GM18498 (cell line): ENCODE measurements around the gene FGF11.

ENCODE experiments used
- ATAC-seq: cut with Tn5 transposase; IDR thresholded peaks from one replicate; pipeline ENCODE4 v1.9.1; 2021; ENCODE audit warnings: mild to moderate bottlenecking, moderate library complexity; ENCODE audit not compliant: unreplicated experiment

Gene FGF11

DNA sequence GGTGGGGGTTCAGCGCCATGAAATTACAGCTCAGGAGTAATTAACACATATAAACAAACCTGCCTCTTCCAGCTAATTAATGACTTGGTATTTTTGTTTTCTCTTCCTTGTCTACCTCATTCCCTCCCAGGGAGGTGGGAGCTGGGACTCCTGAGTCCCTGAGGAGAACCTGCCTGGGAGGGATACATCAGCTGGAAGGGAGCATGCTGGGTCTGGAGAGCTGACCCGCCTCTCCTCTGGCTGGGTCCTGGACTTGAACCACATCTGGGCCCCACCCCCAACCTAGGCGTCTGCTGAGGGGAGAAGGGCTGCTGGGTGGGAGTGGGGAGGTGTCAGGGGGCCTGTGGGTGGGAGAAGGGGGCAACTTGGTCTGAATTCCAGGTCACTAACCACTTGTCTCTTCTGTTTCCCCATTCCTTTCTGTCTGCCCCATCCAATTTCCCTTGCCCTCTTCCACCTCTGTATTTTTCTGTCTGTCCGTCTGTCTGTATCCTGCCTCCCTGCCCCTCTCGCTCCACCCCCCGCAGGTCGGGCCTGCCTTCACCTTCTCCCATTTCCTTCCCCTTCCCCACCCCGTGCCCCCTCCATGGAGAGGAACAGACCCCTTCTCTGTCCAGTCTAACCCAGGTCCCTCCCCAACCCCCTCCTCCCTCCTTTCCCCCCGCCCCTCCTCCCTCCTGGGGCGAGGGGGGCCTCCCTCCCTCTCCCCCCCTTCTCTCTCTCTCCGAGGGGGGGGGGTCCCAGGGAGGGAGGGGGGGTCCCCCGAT, 31.6 kb upstream of the FGF11 start, which contains the start of gene NLGN2:
Gene NLGN2 (plus strand): TSS at position 361 of the 767 bp plus-strand sequence. CDS start 411 bp downstream, outside the sequence.
- ATAC-seq = no peak

DNA sequence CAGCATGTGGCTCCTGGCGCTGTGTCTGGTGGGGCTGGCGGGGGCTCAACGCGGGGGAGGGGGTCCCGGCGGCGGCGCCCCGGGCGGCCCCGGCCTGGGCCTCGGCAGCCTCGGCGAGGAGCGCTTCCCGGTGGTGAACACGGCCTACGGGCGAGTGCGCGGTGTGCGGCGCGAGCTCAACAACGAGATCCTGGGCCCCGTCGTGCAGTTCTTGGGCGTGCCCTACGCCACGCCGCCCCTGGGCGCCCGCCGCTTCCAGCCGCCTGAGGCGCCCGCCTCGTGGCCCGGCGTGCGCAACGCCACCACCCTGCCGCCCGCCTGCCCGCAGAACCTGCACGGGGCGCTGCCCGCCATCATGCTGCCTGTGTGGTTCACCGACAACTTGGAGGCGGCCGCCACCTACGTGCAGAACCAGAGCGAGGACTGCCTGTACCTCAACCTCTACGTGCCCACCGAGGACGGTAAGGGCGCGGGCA, 31.0 kb upstream of the FGF11 start:
- ATAC-seq = no peak

DNA sequence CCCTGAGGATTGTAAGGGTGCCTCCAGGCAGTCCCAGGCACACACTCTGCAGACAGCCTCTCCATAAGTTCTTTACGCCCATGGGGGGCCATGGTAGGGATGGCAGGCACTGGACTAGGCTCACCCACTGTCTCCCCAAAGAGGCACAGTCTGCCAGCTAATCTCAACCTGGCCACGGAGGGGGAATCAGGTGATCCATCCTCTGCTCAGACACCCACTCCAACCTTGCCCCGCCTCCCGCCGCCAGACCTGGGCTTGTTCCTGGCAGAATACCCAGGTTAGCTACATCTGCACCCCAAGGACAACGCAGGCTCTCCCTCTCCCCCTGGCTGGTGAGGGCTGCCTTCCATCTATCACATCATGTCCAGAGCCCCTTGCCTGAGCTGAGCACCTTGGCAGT, 30.4 kb upstream of the FGF11 start:
- no peak for ATAC-seq

DNA sequence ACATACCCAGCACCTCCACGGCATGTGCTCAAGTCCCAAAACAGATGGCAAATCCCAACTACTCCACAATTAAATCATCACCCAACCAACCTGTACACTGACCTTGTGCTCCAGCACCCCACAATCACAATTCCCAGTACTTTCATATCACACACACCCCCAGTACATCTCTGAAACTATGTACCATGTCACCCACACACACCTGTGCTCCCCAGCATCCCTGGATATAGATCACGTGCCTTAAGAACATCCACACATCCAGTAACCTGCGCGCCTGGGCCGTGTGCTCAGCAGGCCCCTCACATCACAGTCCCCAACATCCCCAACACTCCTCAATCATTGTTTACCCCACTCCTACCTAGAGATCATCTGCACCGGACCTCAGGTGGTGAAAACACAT, 29.6 kb upstream of the FGF11 start:
- no peak for ATAC-seq

DNA sequence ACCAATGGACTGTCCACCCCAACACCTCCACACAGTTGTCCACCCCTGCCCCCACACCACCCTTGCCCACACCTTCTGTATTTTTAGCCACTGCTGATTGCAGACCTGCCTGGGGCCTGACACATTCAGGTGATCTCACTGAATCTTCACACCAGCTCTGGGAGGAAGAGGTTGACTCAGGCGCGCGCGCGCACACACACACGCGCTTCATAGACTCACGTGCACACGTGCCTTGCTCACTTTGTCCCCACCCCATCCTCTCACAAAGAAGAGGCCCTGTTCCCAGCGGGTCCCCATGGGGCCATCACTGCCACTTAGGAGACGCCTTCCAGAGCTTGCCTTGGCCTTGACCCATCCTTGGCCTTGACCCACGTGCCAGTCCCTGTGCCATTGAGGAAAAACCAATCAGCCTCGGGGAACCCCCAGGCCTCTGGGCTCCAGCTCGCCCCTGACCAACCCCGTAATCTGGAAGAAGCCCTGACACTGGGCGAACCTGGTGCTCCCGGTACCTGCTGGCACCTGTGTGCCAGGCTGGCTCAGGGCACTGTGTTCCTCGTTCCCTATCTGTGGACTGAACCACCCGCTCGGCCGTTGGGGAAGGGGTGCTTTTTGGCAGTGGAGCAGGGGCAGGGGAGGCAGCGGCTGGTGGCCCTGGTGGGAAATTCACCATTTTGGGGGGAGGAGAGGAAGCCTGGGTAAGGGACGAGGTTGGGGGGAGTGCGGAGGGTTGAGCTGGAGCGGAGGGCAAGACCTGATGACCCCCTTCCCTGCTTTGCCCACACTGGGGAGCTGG, 28.5 kb upstream of the FGF11 start:
- no peak for ATAC-seq

DNA sequence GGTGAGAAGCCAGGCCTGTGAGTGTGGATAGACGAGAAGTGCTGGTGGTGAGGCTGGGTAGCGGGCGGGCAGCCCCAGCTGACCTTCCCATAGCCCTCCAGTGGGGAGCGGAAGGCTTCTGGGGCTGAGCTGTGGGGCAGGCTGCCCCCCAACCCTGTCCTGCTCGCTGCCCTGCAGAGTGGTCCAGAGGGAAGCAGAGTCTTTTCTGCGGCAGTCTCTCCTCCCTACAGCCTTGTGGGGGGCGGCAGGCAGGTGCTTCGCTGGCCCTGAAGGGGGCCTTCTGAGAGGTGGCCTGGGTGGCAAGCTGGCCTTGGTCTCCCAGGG, 27.9 kb upstream of the FGF11 start:
- no peak for ATAC-seq

DNA sequence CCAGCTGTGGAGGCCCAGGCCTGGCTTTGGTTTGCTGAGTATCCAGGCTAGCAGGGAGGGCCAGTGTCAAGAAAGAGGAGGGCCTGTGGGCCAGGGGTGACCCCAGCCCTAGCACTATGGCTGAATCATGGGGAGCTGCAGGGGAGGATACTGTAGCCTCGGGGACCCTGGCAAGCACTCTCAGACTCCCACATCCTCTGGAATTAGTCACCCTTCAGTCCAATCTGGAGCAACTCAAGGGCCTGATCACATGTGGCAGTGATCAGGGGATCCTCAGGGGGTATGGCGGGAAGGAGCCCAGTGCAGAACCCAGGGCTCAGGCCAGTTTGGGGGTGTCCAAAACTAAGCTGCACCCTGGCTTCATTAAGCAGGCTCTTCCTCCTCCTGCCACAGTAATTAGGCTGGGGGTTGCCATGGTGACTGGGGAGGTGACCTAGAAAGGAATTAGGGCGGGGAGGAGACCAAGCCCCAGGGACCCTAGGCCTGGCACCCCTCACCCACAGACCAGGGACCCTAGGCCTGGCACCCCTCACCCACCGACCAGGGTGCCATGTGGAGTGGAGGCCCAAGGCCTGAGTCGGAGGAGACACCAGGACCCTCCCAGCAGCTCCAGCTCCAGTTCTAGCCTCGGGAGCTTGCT, 25.8 kb upstream of the FGF11 start:
- no peak for ATAC-seq

DNA sequence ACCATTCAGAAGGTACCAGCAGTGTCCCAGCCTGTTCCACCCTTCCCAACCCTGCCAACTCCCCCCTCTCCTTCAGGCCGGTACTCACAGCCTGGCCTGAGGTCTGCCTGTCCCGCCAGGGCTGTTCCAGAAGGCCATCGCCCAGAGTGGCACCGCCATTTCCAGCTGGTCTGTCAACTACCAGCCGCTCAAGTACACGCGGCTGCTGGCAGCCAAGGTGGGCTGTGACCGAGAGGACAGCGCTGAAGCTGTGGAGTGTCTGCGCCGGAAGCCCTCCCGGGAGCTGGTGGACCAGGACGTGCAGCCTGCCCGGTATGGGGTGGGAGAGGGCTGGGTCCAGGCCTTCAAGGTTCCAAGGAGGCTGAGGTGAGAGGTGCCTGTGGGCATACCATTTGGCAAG, 24.5 kb upstream of the FGF11 start:
- ATAC-seq = no peak

DNA sequence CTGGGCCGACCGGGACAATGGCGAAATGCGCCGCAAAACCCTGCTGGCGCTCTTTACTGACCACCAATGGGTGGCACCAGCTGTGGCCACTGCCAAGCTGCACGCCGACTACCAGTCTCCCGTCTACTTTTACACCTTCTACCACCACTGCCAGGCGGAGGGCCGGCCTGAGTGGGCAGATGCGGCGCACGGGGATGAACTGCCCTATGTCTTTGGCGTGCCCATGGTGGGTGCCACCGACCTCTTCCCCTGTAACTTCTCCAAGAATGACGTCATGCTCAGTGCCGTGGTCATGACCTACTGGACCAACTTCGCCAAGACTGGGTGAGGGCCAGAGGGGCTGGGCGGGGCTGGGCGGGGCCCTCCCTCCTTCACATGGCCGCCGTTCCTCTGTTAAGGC, 23.5 kb upstream of the FGF11 start:
- ATAC-seq = no peak

DNA sequence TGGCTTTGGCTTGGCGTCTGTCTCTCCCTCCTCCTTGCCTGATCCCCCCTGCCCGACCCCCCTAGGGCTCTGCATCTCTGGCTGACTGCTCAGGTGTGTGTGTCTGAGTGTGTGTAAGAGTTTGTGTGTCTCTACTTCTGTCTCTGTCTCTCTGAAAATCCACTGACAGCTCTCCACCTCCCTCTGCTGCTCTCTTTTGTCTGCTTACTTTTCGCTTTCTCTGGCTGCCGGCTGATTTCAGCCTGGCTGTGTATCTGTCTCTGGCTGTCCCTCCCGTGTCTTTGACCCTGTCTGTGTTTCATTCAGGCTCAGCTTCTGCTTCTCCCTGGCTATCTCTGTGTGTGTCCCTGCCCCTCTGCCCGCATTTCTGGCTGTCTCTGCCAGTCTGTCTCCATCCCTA, 23.0 kb upstream of the FGF11 start:
- no peak for ATAC-seq

DNA sequence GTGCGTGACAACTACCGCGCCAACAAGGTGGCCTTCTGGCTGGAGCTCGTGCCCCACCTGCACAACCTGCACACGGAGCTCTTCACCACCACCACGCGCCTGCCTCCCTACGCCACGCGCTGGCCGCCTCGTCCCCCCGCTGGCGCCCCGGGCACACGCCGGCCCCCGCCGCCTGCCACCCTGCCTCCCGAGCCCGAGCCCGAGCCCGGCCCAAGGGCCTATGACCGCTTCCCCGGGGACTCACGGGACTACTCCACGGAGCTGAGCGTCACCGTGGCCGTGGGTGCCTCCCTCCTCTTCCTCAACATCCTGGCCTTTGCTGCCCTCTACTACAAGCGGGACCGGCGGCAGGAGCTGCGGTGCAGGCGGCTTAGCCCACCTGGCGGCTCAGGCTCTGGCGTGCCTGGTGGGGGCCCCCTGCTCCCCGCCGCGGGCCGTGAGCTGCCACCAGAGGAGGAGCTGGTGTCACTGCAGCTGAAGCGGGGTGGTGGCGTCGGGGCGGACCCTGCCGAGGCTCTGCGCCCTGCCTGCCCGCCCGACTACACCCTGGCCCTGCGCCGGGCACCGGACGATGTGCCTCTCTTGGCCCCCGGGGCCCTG, 22.2 kb upstream of the FGF11 start:
- ATAC-seq = no peak

DNA sequence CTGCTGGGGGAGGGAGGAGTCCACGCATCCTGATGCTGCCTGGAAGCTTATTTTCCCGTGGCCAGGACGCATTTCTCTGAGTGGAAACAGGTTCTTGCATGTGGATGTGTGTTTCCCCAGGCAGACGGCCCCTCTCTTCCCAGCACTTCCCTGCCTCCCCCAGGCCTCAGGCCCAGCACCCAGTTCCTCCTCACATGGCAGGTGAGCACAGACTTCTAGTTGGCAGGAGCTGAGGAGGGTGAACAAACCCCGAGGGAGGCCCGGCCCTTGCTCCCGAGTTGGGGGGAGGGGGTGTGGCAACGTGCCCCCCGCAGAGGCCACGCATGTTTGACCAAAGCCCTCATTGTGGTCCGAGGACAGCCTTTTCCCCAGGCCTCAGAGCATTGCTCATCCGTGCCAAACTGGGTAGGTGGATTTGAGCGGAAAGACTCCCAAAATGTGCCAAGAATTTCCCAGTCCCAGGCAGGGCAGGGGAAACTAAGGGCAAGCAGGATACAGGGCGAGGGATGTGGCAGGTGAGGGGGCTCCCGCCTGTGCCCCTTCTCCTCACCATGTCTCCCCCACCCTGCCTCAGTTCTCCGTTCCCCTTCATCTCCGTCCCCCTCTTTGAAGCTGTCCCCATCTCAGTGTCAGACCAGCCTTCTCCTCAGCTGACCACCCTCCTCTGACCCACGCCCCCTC, 20.7 kb upstream of the FGF11 start:
- ATAC-seq = no peak

DNA sequence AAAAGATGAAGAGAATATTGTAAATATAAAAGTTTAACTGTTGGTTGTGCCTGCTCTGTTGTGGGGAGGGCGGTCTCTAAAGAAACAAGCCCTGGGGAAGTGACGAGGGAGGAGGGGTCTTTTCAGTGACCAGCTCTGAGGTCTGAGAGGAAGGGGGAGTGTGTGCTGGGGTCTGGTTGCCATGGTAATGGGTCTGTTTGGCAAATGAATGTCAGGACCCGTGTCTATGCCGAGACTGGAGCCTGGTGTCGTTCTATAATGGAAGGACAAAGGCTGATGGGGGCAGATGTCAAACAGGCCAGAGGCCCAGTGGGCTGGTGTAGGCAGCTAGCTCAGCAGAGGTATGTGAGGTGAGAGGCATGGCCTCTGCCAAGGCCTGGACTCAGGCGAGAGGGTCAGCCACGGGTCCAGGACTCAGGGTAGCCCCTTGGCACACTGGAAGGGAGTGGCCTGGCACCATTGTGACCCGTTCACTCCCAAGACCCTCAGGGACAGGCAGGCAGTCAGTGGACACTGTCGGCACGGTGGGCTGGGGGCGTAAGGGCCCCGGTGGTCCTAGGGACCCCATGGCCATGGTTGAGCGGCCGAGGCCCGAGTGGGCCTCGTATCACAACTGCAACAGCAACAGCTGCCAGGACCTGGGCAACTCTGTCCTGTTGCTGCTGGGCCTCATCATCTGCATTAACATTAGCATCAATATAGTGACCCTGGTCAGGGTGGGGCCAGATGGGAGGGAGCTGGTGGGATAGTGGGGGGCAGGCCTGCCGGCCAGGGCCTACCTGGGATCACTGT, 19.3 kb upstream of the FGF11 start, which contains the start of gene SPEM1:
Gene SPEM1 (plus strand): TSS at position 506 of the 792 bp plus-strand sequence. CDS start 61 bp downstream, at position 567.
- no peak for ATAC-seq

DNA sequence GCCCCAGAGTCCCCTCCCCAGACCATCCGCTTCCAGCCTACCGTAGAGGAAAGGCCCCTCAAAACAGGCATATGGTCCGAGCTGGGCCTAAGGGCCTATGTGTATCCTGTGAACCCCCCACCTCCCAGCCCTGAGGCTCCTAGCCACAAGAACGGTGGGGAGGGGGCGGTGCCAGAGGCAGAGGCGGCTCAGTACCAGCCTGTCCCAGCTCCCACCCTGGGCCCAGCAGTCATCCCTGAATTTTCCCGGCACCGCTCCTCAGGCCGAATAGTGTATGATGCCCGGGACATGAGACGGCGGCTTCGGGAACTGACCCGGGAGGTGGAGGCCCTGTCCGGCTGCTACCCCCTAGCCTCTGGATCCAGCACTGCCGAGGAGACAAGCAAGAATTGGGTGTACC, 18.1 kb upstream of the FGF11 start:
- ATAC-seq = no peak

DNA sequence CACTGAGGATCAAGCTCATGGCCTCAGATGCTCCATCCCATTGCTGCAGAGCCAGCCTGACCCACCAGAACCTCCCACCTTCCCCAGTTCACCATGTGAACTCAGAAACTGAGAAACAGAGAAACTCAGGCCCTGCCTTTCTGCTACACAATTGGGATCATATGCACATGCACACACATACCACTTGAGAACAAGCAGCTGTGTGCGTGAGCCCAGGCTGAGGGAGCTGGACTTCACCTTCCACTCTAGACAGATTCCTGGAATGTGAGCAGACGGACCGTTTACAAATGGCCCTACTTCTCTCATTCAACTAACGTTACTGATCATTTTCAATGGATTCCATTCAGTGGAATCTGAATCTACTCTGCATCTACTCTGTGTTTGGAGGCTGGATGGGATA, 15.6 kb upstream of the FGF11 start:
- no peak for ATAC-seq

DNA sequence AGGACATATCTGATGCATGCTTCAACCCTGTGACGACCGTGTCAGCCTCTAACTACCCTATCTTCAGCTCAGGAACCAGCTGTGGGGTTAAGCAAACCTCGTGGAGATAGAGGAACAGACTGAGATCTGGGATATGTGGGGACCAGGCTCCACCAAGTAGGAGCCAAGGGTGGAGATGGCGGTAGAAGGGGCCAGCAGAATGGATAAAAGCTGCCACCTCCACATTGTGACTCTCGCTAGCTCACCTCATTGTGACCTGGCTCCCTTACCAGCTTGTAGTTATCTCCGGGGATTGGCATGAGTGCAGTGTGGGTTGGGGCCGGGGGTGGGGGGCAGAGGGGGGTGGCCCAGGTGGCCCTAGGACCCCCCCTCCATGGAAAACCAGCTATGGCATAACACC, 14.0 kb upstream of the FGF11 start, which contains the start of gene SPEM2:
Gene SPEM2 (plus strand): TSS at position 301 of the 400 bp plus-strand sequence. CDS start 73 bp downstream, at position 374.
- ATAC-seq = no peak

DNA sequence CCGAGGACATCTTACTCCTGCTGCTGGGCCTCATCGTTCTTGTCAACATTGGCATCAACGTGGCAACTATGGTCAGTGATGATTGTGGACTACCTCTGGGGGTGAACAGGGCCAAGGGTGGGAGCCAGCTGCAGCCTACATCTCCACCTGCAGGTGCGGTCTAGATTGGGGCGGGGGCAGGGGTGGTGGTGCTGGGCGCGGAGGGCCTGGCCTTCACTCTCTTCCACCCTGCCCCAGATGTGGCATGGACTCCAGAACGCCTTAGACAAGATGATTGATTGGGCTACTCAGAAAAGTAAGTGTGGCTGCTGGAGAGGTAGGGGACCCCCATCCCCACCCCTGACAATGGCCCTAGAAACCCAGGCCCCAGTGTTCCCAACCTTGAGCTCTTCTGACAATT, 13.6 kb upstream of the FGF11 start:
- no peak for ATAC-seq

DNA sequence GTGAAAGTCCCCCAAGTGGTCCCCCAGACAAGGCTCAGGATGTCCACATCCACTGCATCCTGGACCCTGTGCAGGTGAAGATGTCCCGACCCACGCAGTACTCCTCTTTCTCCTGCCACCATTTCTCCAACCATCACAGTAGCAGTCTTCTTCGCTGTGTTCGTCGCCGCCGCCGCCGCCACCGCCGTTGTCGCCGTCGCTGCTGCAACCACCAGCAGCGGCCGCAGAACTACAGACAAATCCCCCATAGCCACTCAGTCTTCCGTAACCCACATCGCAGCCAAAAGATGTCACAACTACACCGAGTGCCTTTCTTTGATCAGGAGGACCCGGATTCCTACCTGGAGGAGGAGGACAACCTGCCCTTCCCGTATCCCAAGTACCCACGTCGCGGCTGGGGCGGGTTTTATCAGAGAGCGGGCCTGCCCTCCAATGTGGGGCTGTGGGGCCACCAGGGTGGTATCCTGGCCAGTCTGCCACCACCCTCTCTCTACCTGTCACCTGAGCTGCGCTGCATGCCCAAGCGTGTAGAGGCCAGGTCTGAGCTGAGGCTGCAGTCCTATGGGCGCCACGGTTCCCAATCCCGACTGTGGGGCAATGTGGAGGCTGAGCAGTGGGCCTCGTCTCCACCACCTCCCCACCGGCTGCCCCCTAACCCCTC, 13.0 kb upstream of the FGF11 start:
- no peak for ATAC-seq

DNA sequence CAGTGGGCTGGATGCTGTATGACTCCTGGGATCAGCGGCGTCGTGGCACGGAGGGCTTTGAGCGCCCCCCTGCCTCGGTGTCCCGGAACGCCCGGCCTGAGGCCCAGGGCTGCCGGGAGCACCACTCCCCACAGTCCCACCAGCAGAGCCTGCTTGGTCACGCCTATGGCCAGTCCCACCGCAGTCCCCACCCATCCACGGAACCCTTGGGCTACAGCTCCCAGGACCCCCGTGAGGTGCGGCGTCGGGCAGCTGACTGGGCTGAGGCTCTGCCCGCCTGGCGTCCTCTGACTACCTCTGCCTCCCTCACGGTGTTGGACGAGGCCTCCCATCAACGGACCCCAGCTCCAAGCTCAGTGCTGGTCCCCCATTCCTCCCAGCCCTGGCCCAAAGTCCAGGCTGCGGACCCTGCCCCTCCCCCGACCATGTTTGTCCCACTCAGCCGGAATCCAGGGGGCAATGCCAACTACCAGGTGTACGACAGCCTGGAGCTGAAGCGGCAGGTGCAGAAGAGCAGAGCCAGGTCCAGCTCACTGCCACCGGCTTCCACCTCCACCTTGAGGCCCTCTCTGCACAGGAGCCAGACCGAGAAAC, 12.3 kb upstream of the FGF11 start:
- no peak for ATAC-seq
